Thymus (tissue), 11 donors: ENCODE measurements around the gene MRPL53. TPM values are rescaled to one million over a fixed set of nuclear protein-coding genes. Genes with fewer than 3 reads are reported as not detected.
"Not testable (repeated sequence)": the region's sequence is repeated elsewhere in the genome, so short reads cannot be mapped to it uniquely, and the experiment has no call there.

ENCODE experiments used
- DNase-seq, 9 donors: peaks; one replicate each; pipeline ENCODE4 v3.0.0-alpha.2; 2013; ENCODE audit warnings: low spot score in 9 of 9, low read depth in 6 of 9, missing footprints in 1 of 9
- H3K27ac ChIP-seq, 2 donors: one replicate each; pipeline ENCODE4 v1.5.1; 2013; ENCODE audit warnings: control low read depth in 1 of 2, low read depth in 1 of 2, low read length in 1 of 2, mild to moderate bottlenecking in 1 of 2, moderate library complexity in 1 of 2
- H3K27me3 ChIP-seq, 2 donors: one replicate each; pipeline ENCODE4 v1.5.1; 2013; ENCODE audit warnings: low read length in 1 of 2; ENCODE audit not compliant: control insufficient read depth in 2 of 2, insufficient read depth in 1 of 2
- H3K36me3 ChIP-seq, 2 donors: one replicate each; pipeline ENCODE4 v1.5.1; 2013; ENCODE audit warnings: low read length in 1 of 2, mild to moderate bottlenecking in 1 of 2, moderate library complexity in 1 of 2; ENCODE audit not compliant: control insufficient read depth in 2 of 2, insufficient read depth in 2 of 2
- H3K4me1 ChIP-seq, 2 donors: one replicate each; pipeline ENCODE4 v1.5.1; 2013; ENCODE audit warnings: low read length in 2 of 2; ENCODE audit not compliant: control insufficient read depth in 2 of 2, insufficient read depth in 2 of 2
- H3K4me3 ChIP-seq, 2 donors: one replicate each; pipeline ENCODE4 v1.5.1; 2013; ENCODE audit warnings: low read length in 2 of 2, control low read depth in 1 of 2, mild to moderate bottlenecking in 1 of 2
- H3K9me3 ChIP-seq, 2 donors: one replicate each; pipeline ENCODE4 v1.5.1; 2013; ENCODE audit warnings: low read length in 1 of 2, mild to moderate bottlenecking in 1 of 2; ENCODE audit not compliant: control insufficient read depth in 2 of 2, insufficient read depth in 1 of 2
- WGBS: extraction: QIAGEN DNeasy Blood & Tissue Kit; methylation state at CpG from one replicate; pipeline ENCODE4 v1.1.7; 2013; 5-methylcytosine and 5-hydroxymethylcytosine counted together
- polyA plus RNA-seq: library from polyadenylated mRNA; stranded (reverse); fragments of 200-250 nt; gene quantifications from one replicate; pipeline ENCODE4 v1.2.3, GENCODE V29; 2013
- total RNA-seq: library from RNA; stranded (reverse); fragments of 120-200 nt; gene quantifications from one replicate; pipeline ENCODE4 v1.2.4, GENCODE V29; 2013
- donor health status: healthy.

The MRPL53 gene
- total and polyA plus RNA-seq, 2 donors, result 67.7 to 101 TPM

DNA sequence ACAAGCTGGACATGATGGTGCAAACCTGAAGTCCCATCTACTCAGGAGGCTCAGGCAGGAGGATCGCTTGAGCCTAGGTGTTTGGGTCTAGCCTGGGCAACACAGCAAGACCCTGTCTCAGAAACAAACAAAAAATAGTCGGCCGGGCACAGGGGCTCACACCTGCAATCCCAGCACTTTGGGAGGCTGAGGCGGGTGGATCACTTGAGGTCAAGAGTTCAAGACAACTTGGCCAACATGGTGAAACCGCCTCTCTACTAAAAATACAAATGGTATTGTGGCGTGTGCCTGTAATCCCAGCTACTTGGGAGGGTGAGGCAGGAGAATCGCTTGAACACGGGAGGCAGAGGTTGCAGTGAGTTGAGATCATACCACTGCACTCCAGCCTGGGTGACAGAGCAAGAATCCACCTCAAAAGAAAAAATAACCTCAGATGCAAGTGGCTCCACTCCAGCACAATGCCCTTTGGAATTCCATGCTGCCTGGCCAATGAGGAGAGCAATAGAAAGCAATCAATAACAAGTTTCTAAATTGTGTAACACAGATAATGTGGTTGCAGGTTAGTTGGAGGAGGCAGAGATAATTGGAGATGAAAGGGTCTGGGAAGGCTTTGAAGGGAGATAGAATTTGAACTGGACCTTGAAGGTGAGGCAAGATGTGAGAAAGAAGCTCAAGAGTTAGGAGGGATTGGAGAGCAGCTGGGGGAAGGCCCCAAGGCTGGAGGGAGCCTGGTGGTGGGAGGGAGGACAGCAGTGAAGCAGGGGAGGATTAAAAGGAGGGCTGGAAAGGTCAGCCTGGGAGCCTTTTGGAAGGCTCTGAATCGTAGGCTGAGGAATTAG, 16.4 kb upstream of the MRPL53 start:
- Histone ChIP-seq H3K4me3 (no peak overlapping the region), H3K36me3 (peaks cover 46 to 52% of the 10 kb centered on the region in 2 donors), H3K27ac (no peak overlapping the region), H3K9me3 (no peaks in the 10 kb centered on the region), H3K27me3 (no peaks in the 10 kb centered on the region), H3K4me1 (peaks cover 0 to 3% of the 10 kb centered on the region in 2 donors)
- no peak for DNase-seq
- WGBS, result 98% methylated on average over 9 of the region's 9 CpGs

DNA sequence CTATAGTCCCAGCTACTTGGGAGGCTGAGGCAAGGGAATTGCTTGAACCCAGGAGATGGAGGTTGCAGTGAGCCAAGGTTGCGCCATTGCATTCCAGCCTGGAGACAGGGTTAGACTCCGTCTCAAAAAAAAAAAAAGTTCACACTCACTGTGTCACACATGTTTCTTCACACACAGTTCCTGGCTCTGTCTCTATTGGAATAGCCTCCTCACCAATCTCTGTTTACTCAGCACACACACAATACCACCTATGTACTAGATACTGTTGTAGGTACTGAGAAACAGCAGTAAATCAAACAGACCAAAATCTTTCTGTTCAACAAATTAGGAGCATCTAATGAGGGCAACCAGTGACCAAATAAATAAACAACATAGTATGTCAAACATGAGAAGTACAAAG, 13.7 kb upstream of the MRPL53 start:
- DNase-seq, result no peak
- peaks cover 13 to 21% of the 10 kb centered on the region in 2 donors for H3K4me1 ChIP-seq
- no peaks in the 10 kb centered on the region for H3K27me3 ChIP-seq
- H3K4me3 ChIP-seq, result no peak overlapping the region
- 99% methylated on average over 2 of the region's 2 CpGs for WGBS
- H3K9me3 ChIP-seq, result no peaks in the 10 kb centered on the region
- no peak overlapping the region for H3K27ac ChIP-seq
- peaks cover 20 to 30% of the 10 kb centered on the region in 2 donors for H3K36me3 ChIP-seq

GRCh38 chr2:74483675-74484164, 11.2 kb upstream of the MRPL53 start:
- Histone ChIP-seq H3K4me3 (peak overlapping the region; percentile 96 to 98), H3K36me3 (peaks cover 15 to 27% of the 10 kb centered on the region in 2 donors), H3K4me1 (peaks cover 19 to 28% of the 10 kb centered on the region in 2 donors)
- H3K27me3 ChIP-seq, H3K27ac ChIP-seq, H3K9me3 ChIP-seq, DNase-seq: not testable (repeated sequence)
- WGBS, result 90% methylated on average over 19 of the region's 19 CpGs

- WGBS, result 1% methylated on average over 50 of the region's 50 CpGs
- peaks cover 19 to 28% of the 10 kb centered on the region in 2 donors for H3K4me1 ChIP-seq
- no peaks in the 10 kb centered on the region for H3K27me3 ChIP-seq
- peak within 1 kb of the TSS; percentile 91 to 95 for H3K27ac ChIP-seq
- no peaks in the 10 kb centered on the region for H3K9me3 ChIP-seq
- peak; percentile 89 to 98 (median 94) for DNase-seq
- peak within 1 kb of the TSS; percentile 96 to 98 for H3K4me3 ChIP-seq
- peaks cover 15 to 26% of the 10 kb centered on the region in 2 donors for H3K36me3 ChIP-seq
Measured at GRCh38 chr2:74482801-74483674, 10.6 kb upstream of the MRPL53 start, which contains the start of the genes CCDC142 and TTC31. Gene CCDC142, minus strand, starts transcription at chr2:74482998. Its CDS starts 161 bp downstream, at chr2:74482837. Gene TTC31, plus strand, starts transcription at chr2:74483081. Its CDS starts 15 bp downstream, at chr2:74483096.

DNA sequence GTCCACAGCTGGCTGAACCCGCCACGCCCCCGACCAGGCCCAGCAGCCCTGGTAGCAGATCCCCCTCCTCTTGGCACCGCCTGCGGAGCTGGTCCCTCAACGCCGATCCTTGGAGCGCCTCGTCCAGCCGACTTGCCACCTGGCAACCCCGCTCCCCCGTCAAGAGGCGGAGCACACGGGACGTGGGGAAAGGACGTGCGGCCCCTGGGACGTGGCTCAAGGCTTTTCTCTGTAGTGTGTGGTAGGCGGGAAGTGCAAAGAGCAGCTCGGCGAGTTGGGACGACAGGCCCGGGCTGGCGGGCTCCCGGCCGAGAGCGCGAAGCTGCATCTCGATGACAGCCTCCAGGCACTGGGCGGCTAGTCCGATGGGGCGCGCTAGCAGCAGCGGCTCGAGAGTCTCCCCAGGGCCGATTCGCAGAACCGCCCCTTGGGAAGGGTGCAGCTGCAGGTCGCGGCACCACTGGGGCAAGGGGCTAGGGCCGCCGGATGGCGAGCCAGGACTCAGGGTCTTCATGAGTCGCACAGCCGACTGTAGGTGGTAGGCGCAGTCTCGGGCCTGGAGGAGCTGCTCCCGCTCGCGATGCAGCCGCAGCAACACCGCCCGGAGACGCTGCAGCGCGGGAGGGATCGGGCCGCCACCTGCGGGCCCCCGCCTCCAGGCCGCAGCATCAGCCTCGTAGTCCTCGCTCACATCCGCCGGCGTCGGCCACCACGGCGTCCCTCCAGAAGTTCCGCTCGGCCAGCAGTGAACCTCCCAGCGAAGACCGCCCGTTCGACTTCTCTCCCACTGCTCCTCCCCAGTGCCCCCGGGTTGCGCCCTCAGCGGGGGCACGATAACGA, 9.7 kb upstream of the MRPL53 start:
- H3K4me1 ChIP-seq, result peaks cover 19 to 28% of the 10 kb centered on the region in 2 donors
- no peaks in the 10 kb centered on the region for H3K27me3 ChIP-seq
- peak overlapping the region; percentile 96 to 98 for H3K4me3 ChIP-seq
- H3K9me3 ChIP-seq, result no peaks in the 10 kb centered on the region
- peaks cover 15 to 30% of the 10 kb centered on the region in 2 donors for H3K36me3 ChIP-seq
- peak in 1 of 9 donors; percentile 49 for DNase-seq
- peak overlapping the region; percentile 86 to 91 for H3K27ac ChIP-seq
- WGBS, result 3% methylated on average over 80 of the region's 80 CpGs

DNA sequence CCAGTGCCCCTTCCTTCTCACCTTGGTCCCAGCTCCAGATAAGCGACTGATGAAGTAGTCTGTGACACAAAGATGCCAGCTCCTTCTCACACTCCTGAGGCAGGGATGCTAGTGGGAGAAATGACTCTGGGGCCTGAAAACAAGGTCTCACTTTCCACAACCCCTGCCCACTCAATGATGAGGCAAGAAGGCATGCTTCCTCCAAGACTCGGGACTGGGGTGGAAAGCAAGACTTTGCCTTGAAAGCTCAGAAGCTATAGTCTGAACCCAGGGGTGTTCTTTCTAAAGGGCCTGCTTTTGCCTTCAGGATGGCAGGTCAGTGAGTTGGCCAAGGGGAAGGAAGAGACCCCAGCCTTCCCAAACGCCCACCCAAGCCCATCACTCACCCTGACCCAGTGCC, 9.0 kb upstream of the MRPL53 start:
- peak overlapping the region; percentile 96 to 98 for H3K4me3 ChIP-seq
- WGBS, result 88% methylated on average over 3 of the region's 3 CpGs
- no peaks in the 10 kb centered on the region for H3K27me3 ChIP-seq
- H3K4me1 ChIP-seq, result peaks cover 19 to 28% of the 10 kb centered on the region in 2 donors
- no peak overlapping the region for H3K27ac ChIP-seq
- peaks cover 15 to 29% of the 10 kb centered on the region in 2 donors for H3K36me3 ChIP-seq
- DNase-seq, result no peak
- H3K9me3 ChIP-seq, result no peaks in the 10 kb centered on the region

DNA sequence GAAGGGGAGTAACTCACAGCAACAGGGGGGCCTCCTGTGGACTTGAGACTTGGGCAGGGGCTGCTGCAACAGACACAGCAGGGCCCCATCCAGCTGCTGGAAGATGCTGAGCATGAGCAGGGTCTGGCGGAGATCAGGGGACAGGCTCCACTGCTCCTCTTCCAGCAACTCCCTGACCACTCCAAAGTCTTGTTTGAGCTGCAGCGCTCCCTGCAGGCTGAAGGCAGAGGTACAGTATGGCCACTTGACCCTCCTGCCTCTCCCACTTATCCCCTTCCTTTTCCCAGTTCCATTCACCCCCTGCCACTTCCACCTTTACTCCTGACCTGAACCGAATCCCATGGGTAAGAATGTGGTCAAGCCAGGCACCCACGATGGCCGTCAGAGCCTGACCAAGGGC, 2.4 kb upstream of the MRPL53 start:
- Histone ChIP-seq H3K4me3 (no peak overlapping the region), H3K36me3 (peaks cover 22 to 43% of the 10 kb centered on the region in 2 donors), H3K9me3 (peaks cover 0 to 2% of the 10 kb centered on the region in 2 donors), H3K27ac (no peak overlapping the region), H3K4me1 (peaks cover 11 to 22% of the 10 kb centered on the region in 2 donors), H3K27me3 (no peaks in the 10 kb centered on the region)
- WGBS, result 96% methylated on average over 5 of the region's 5 CpGs
- DNase-seq, result no peak

DNA sequence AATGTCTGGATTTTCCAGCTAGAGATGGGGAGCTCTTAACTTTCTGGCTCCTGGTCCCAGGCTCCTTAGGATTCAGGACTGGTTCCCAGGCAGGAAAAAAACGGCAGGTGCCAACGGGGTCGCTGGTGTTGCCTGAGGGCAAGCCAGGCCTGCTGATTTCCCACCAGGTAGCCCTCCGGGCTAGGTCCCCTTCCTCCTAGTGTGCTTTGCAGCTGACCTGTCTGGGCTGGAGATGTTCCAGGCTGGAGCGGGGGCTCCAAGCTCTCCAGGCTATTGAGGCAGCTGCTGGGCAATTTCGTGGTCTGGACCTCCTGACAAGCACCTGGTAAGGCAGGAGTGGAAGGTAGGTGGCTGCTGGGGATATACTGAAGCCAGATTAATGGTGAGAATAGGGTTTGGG, 2.0 kb upstream of the MRPL53 start:
- H3K9me3 ChIP-seq, result peaks cover 0 to 2% of the 10 kb centered on the region in 2 donors

More for the DNA sequence above, 2.0 kb upstream of the MRPL53 start:
- Histone ChIP-seq H3K4me1 (peaks cover 11 to 22% of the 10 kb centered on the region in 2 donors), H3K27me3 (no peaks in the 10 kb centered on the region), H3K27ac (no peak overlapping the region), H3K36me3 (peaks cover 22 to 42% of the 10 kb centered on the region in 2 donors), H3K4me3 (no peak overlapping the region)
- WGBS, result 99% methylated on average over 6 of the region's 6 CpGs
- DNase-seq, result no peak
